Esophagus muscularis mucosa (tissue), 3 donors: ENCODE data around the gene FBXW11.

Source experiments
- EP300 ChIP-seq: sonication (generic); formaldehyde crosslinking; IDR thresholded peaks from one replicate; pipeline ENCODE4 v1.6.1; 2017; ENCODE audit warnings: antibody characterized with exemption
- TF ChIP-seq, protein P1 (sequence below), 3 experiments: fragments of 200-600 bp in 2 of 3; fragments of 450-650 bp in 1 of 3; sonication (generic) in 2 of 3; IDR thresholded peaks; one replicate each; pipeline ENCODE4 v1.5.1; 2017 to 2019; ENCODE audit warnings: antibody characterized with exemption in 3 of 3, mild to moderate bottlenecking in 2 of 3, moderate library complexity in 1 of 3

DNA sequence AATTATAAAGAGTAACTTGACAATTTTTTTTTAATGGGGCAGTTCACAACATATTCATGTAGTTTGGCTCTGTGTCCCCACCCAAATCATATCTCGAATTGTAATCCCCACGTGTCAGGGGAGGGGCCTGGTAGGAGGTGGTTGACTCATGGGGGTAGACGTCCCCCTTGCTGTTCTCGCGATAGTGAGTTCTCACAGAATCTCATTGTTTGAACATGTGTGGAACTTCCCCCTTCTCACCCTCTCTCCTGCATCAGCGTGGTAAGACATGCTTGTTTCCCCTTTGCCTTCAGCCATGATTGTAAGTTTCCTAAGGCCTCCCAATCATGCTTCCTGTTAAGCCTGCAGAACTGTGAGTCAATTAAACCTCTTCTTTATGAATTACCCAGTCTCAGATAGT lies 40.7 kb downstream of the FBXW11 start:
- TF ChIP-seq EP300 = no peak
- TF ChIP-seq, protein P1, sequence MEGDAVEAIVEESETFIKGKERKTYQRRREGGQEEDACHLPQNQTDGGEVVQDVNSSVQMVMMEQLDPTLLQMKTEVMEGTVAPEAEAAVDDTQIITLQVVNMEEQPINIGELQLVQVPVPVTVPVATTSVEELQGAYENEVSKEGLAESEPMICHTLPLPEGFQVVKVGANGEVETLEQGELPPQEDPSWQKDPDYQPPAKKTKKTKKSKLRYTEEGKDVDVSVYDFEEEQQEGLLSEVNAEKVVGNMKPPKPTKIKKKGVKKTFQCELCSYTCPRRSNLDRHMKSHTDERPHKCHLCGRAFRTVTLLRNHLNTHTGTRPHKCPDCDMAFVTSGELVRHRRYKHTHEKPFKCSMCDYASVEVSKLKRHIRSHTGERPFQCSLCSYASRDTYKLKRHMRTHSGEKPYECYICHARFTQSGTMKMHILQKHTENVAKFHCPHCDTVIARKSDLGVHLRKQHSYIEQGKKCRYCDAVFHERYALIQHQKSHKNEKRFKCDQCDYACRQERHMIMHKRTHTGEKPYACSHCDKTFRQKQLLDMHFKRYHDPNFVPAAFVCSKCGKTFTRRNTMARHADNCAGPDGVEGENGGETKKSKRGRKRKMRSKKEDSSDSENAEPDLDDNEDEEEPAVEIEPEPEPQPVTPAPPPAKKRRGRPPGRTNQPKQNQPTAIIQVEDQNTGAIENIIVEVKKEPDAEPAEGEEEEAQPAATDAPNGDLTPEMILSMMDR (IDR thresholded peaks at IDR 0.05) = no peak
